GM19328 (cell line): ENCODE data around the gene APOC3.

Experiments
- ATAC-seq: cut with Tn5 transposase; IDR thresholded peaks from one replicate; pipeline ENCODE4 v1.9.1; 2021; ENCODE audit warnings: mild to moderate bottlenecking, moderate library complexity; ENCODE audit not compliant: unreplicated experiment

Gene APOC3

GRCh38 chr11:116869610-116870009, 39.9 kb downstream of the APOC3 start:
- no peak for ATAC-seq

- ATAC-seq, result no peak
Observed at GRCh38 chr11:116870054-116870453, 40.3 kb downstream of the APOC3 start.

GRCh38 chr11:116871248-116871647, 41.5 kb downstream of the APOC3 start:
- ATAC-seq, result no peak

- no peak for ATAC-seq
Observed at GRCh38 chr11:116873381-116873780, 43.7 kb downstream of the APOC3 start.

- ATAC-seq, result no peak
Observed at GRCh38 chr11:116874251-116874650, 44.5 kb downstream of the APOC3 start.

GRCh38 chr11:116875194-116875593, 45.5 kb downstream of the APOC3 start:
- ATAC-seq, result no peak

GRCh38 chr11:116876656-116877055, 46.9 kb downstream of the APOC3 start:
- no peak for ATAC-seq

GRCh38 chr11:116879800-116880625, 50.3 kb downstream of the APOC3 start:
- ATAC-seq, result no peak

- no peak for ATAC-seq
Observed at GRCh38 chr11:116881143-116881542, 51.4 kb downstream of the APOC3 start.

GRCh38 chr11:116882386-116882785, 52.7 kb downstream of the APOC3 start:
- ATAC-seq, result no peak
